OCI-LY7 (cell line): Measurements from ENCODE around the gene CDCA5. TPM values are rescaled to one million over a fixed set of nuclear protein-coding genes. Genes with fewer than 3 reads are reported as not detected.
"Not testable (repeated sequence)": the region's sequence is repeated elsewhere in the genome, so short reads cannot be mapped to it uniquely, and the experiment has no call there.

Experiments used
- BruUV-seq: library from RNA; stranded (reverse); fragments of 400-500 nt; replicated peaks from 2 replicates; lab custom pipeline; 2021; lab: Mats Ljungman, UMichigan
- CTCF ChIA-PET: fragments of 300-600 bp; sonication (Branson Sonifier 250); formaldehyde crosslinking; loops from one replicate; lab custom pipeline; 2022; ENCODE audit warnings: antibody characterized with exemption; ENCODE audit not compliant: unreplicated experiment; lab: Charles Lee
- POLR2A ChIA-PET: fragments of 300-600 bp; sonication (Branson Sonifier 250); formaldehyde crosslinking; loops from one replicate; lab custom pipeline; 2022; ENCODE audit warnings: antibody characterized with exemption; lab: Charles Lee
- DNase-seq: peaks from one replicate; pipeline ENCODE4 v3.0.0-alpha.2; 2015; ENCODE audit warnings: low spot score
- H2AFZ ChIP-seq: fragments of 200-600 bp; sonication (generic), shearing (Covaris generic); 2 replicates; pipeline ENCODE4 v1.6.1; 2014; ENCODE audit warnings: mild to moderate bottlenecking, antibody characterized with exemption, low read length, moderate library complexity
- H3K27ac ChIP-seq: fragments of 200-600 bp; sonication (generic); 2 replicates; pipeline ENCODE4 v1.5.1; 2014; ENCODE audit warnings: mixed run types, low read depth, mild to moderate bottlenecking, moderate library complexity, low read length, inconsistent platforms; ENCODE audit not compliant: poor library complexity, severe bottlenecking
- H3K36me3 ChIP-seq: fragments of 200-600 bp; sonication (generic); 2 replicates; pipeline ENCODE4 v1.6.1; 2014; ENCODE audit warnings: mild to moderate bottlenecking, antibody characterized with exemption, low read length, moderate library complexity, mixed read lengths; ENCODE audit not compliant: insufficient read depth
- H3K4me1 ChIP-seq: fragments of 200-600 bp; sonication (generic); 2 replicates; pipeline ENCODE4 v1.5.1; 2014; ENCODE audit warnings: mild to moderate bottlenecking, low read length; ENCODE audit not compliant: insufficient read depth, poor library complexity, severe bottlenecking
- H3K4me2 ChIP-seq: fragments of 200-600 bp; sonication (generic); 2 replicates; pipeline ENCODE4 v1.6.1; 2014; ENCODE audit warnings: mild to moderate bottlenecking, low read length
- H3K4me3 ChIP-seq: fragments of 200-600 bp; sonication (generic); 2 replicates; pipeline ENCODE4 v1.5.1; 2014; ENCODE audit warnings: mild to moderate bottlenecking, low read depth, low read length; ENCODE audit not compliant: poor library complexity, severe bottlenecking
- H3K79me2 ChIP-seq: fragments of 200-600 bp; sonication (generic); 2 replicates; pipeline ENCODE4 v1.6.1; 2016; ENCODE audit warnings: low read depth, mild to moderate bottlenecking, low read length, moderate library complexity, mixed read lengths; ENCODE audit not compliant: insufficient read depth
- H3K9me2 ChIP-seq: fragments of 200-600 bp; sonication (generic); 2 replicates; pipeline ENCODE4 v1.6.1; 2016; ENCODE audit warnings: mild to moderate bottlenecking, low read length, mixed read lengths; ENCODE audit not compliant: insufficient read depth
- H3K9me3 ChIP-seq: fragments of 200-600 bp; sonication (generic); 2 replicates; pipeline ENCODE4 v1.6.1; 2014; ENCODE audit warnings: mild to moderate bottlenecking, mixed run types, low read length, mixed read lengths
- H4K20me1 ChIP-seq: fragments of 200-600 bp; sonication (generic); 2 replicates; pipeline ENCODE4 v1.6.1; 2014; ENCODE audit warnings: mild to moderate bottlenecking, antibody characterized with exemption, low read length, moderate library complexity, mixed read lengths; ENCODE audit not compliant: insufficient read depth
- CTCF ChIP-seq: fragments of 200-600 bp; sonication (generic); conservative IDR thresholded peaks from 2 replicates; pipeline ENCODE4 v1.5.1; 2014; ENCODE audit warnings: mild to moderate bottlenecking, antibody characterized with exemption, low read length, moderate library complexity, mixed read lengths
- EZH2phosphoT487 ChIP-seq: fragments of 200-600 bp; sonication (generic); IDR thresholded peaks from 2 replicates; pipeline ENCODE4 v1.6.1; 2018; ENCODE audit warnings: low read depth, borderline replicate concordance, mild to moderate bottlenecking, mixed run types, antibody characterized with exemption, low read length, moderate library complexity, mixed read lengths
- intact Hi-C: fragments of 100-400 bp; cut with micrococcal nuclease; formaldehyde crosslinking; loops from one replicate; pipeline ENCODE4 v1.10.0; 2022; ENCODE audit not compliant: unreplicated experiment
- total RNA-seq, 2 experiments: library from RNA; depleted of rRNA in 1 of 2; stranded (reverse); fragments of >200 nt in 1 of 2; shearing (Covaris generic) in 1 of 2; gene quantifications; 2 replicates each; pipeline ENCODE4 v1.2.3, GENCODE V29; 2014 to 2022

The CDCA5 gene
- total RNA-seq, 2 experiments from 2014 or later: 135 to 151 TPM

DNA sequence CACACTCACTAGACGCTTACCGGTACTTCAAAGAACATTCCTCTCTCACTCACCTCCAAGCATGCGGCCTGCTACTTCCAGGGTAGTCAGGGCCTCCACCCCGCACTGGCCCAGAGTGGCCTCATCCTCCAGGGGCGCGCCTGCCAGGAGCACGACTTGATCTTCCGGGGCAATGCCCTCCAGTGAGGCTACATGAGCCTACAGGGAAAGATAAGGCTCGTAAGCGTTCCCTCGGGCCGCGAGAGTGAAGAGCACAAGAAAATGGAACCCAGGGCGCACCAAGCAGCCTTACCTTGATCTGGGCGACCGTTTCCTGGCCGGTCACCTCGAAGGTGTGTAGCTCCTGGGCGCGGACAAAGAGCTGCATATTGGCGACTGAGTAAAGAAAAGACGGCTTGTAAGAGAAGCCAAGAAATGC is 37.6 kb upstream of the CDCA5 start:
- H3K36me3 ChIP-seq: peaks cover 76% of the 10 kb centered on the region
- no peak for TF ChIP-seq CTCF
- TF ChIP-seq EZH2phosphoT487: no peak
- H3K27ac ChIP-seq: peak overlapping the region; percentile 78
- ChIA-PET CTCF (interaction anchor here (0.6 to 2.0 kb wide), 2 partner anchors 9 to 59 kb away, joined by 4 to 5 read pairs; partner anchors contain the start of gene TM7SF2), POLR2A (interaction anchor here (0.7 to 4.0 kb wide), 7 partner anchors 12 to 727 kb away, joined by 3 to 47 read pairs (median 5); partner anchors contain the start of genes CAPN1 and SYVN1)
- H3K4me3 ChIP-seq: peak overlapping the region; percentile 95
- H3K4me1 ChIP-seq: peaks cover 57% of the 10 kb centered on the region
- DNase-seq: peak; percentile 49
- H3K9me2 ChIP-seq: no peaks in the 10 kb centered on the region
- peaks cover 17% of the 10 kb centered on the region; the same call in 1 of the 2 replicates for H4K20me1 ChIP-seq
- H2AFZ ChIP-seq: no peak overlapping the region
- intact Hi-C loops: no loop called here
- H3K9me3 ChIP-seq: no peaks in the 10 kb centered on the region
- H3K4me2 ChIP-seq: peak overlapping the region; percentile 87
- no TSS peak for BruUV-seq
- H3K79me2 ChIP-seq: peaks cover 70% of the 10 kb centered on the region

- peaks cover 64% of the 10 kb centered on the region for H3K4me1 ChIP-seq
- H3K4me2 ChIP-seq: peak overlapping the region; percentile 87
- peaks cover 77% of the 10 kb centered on the region for H3K79me2 ChIP-seq
- H3K9me3 ChIP-seq: no peaks in the 10 kb centered on the region
- BruUV-seq: no TSS peak
- peaks cover 76% of the 10 kb centered on the region for H3K36me3 ChIP-seq
- TF ChIP-seq EZH2phosphoT487 (no peak), CTCF (no peak)
- peak overlapping the region; percentile 95 for H3K4me3 ChIP-seq
- peak overlapping the region; percentile 78 for H3K27ac ChIP-seq
- DNase-seq: no peak
- ChIA-PET CTCF (interaction anchor here (2.0 kb wide), 1 partner anchor 59 kb away, joined by 5 read pairs; no protein-coding TSS in a partner anchor), POLR2A (interaction anchor here (0.6 to 4.0 kb wide), 4 partner anchors 13 to 372 kb away, joined by 3 to 47 read pairs (median 5); partner anchors contain the start of genes CAPN1 and SYVN1)
- intact Hi-C loops: no loop called here
- no peak overlapping the region for H2AFZ ChIP-seq
- peaks cover 17% of the 10 kb centered on the region; the same call in 1 of the 2 replicates for H4K20me1 ChIP-seq
- no peaks in the 10 kb centered on the region for H3K9me2 ChIP-seq
Observed at GRCh38 chr11:65120831-65121230, 37.0 kb upstream of the CDCA5 start.

DNA sequence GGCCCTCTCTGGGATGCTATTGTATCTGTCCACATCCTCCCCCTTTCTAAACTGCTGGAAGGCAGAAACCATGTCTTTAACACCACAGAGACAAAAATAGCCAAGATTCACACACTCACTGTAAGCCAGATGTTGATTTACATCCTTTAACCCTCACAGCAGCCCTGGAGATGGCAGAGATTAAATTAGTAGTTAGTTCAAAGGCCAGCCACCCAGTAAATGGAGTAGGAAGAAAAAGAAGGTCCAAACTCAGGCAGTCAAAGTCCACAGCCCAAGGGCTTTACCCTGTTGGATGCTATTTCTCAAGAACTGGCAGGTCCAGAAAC is 35.8 kb upstream of the CDCA5 start:
- Histone ChIP-seq H3K79me2 (peaks cover 71% of the 10 kb centered on the region), H3K4me1 (peaks cover 65% of the 10 kb centered on the region), H3K9me3 (no peaks in the 10 kb centered on the region), H3K4me3 (peak overlapping the region; percentile 95), H3K27ac (peak overlapping the region; percentile 78), H4K20me1 (peaks cover 17% of the 10 kb centered on the region; the same call in 1 of the 2 replicates), H3K36me3 (peaks cover 76% of the 10 kb centered on the region), H2AFZ (no peak overlapping the region), H3K9me2 (no peaks in the 10 kb centered on the region), H3K4me2 (peak overlapping the region; percentile 87)
- intact Hi-C loops: loop anchor here (10.0 kb wide), 1 partner anchor 345 kb away; the partner anchor contains the start of gene SF1
- peak; percentile 51 for DNase-seq
- ChIA-PET CTCF (no interaction called here), POLR2A (interaction anchor here (1.6 to 4.0 kb wide), 2 partner anchors 14 to 105 kb away, joined by 4 to 47 read pairs; partner anchors contain the start of genes ARL2 and SYVN1)
- TF ChIP-seq CTCF (no peak), EZH2phosphoT487 (no peak)
- no TSS peak for BruUV-seq

- DNase-seq, H3K9me3 ChIP-seq: not testable (repeated sequence)
- POLR2A ChIA-PET: interaction anchor here (1.6 to 1.8 kb wide), 2 partner anchors 13 to 105 kb away, joined by 4 read pairs; partner anchors contain the start of gene ARL2
Observed at GRCh38 chr11:65118891-65119669, 35.2 kb upstream of the CDCA5 start.

More at GRCh38 chr11:65118891-65119669, 35.2 kb upstream of the CDCA5 start:
- H3K9me2 ChIP-seq, BruUV-seq, H2AFZ ChIP-seq, CTCF ChIA-PET: not testable (repeated sequence)
- Histone ChIP-seq H3K4me1 (peaks cover 59% of the 10 kb centered on the region), H3K79me2 (peaks cover 66% of the 10 kb centered on the region), H3K27ac (peak overlapping the region; percentile 78), H3K4me2 (peak overlapping the region; percentile 87), H4K20me1 (peaks cover 17% of the 10 kb centered on the region; the same call in 1 of the 2 replicates), H3K4me3 (peak overlapping the region; percentile 95), H3K36me3 (peaks cover 72% of the 10 kb centered on the region)
- intact Hi-C loops: loop anchor here (10.0 kb wide), 1 partner anchor 344 kb away; the partner anchor contains the start of gene SF1
